H54 (cell line): Measurements from ENCODE around the gene DVL3.
"Not testable (repeated sequence)": the region's sequence is repeated elsewhere in the genome, so short reads cannot be mapped to it uniquely, and the experiment has no call there.

ENCODE experiments used
- DNase-seq: peaks from one replicate; pipeline ENCODE4 v3.0.0; 2011; ENCODE audit warnings: low spot score, mixed read lengths; ENCODE audit not compliant: insufficient read length
- FAIRE-seq: peaks from 3 replicates; lab custom pipeline; 2011; peaks lifted over from hg19 to GRCh38; lab: Jason Lieb, UNC
- POLR2A ChIP-seq: IDR thresholded peaks from 2 replicates; pipeline ENCODE4 v1.6.1; 2011; ENCODE audit warnings: low read depth, mild to moderate bottlenecking, low read length

The DVL3 gene

GRCh38 chr3:184142199-184142598 lies 13.0 kb upstream of the DVL3 start:
- TF ChIP-seq POLR2A: no peak
- no peak for FAIRE-seq
- DNase-seq: no peak

- FAIRE-seq (no peak), DNase-seq (no peak)
- TF ChIP-seq POLR2A: no peak
These were observed 11.8 kb upstream of the DVL3 start for GRCh38 chr3:184143327-184143726.

- DNase-seq (no peak), FAIRE-seq (no peak)
- TF ChIP-seq POLR2A: no peak
These were observed 10.7 kb upstream of the DVL3 start for GRCh38 chr3:184144505-184144904.

GRCh38 chr3:184145111-184145524 lies 10.1 kb upstream of the DVL3 start:
- peak; percentile 85 for FAIRE-seq
- no peak for TF ChIP-seq POLR2A
- peak; percentile 74 for DNase-seq

GRCh38 chr3:184145751-184146270 lies 9.4 kb upstream of the DVL3 start:
- FAIRE-seq: no peak
- no peak for TF ChIP-seq POLR2A
- no peak for DNase-seq

- TF ChIP-seq POLR2A: no peak
- no peak for FAIRE-seq
- no peak for DNase-seq
These were observed 7.1 kb upstream of the DVL3 start for GRCh38 chr3:184148076-184148475.

GRCh38 chr3:184149123-184149522 lies 6.1 kb upstream of the DVL3 start:
- DNase-seq (no peak), FAIRE-seq (no peak)
- no peak for TF ChIP-seq POLR2A

- DNase-seq, FAIRE-seq: not testable (repeated sequence)
These were observed 5.4 kb upstream of the DVL3 start for GRCh38 chr3:184149770-184150169.

GRCh38 chr3:184155644-184156521 lies 706 bp downstream of the DVL3 start:
- TF ChIP-seq POLR2A: no peak
- FAIRE-seq (no peak), DNase-seq (peak; percentile 61)

- peak; percentile 69 for DNase-seq
These were observed 1.4 kb downstream of the DVL3 start for GRCh38 chr3:184156522-184156955.

GRCh38 chr3:184157206-184157605 lies 2.0 kb downstream of the DVL3 start:
- FAIRE-seq (no peak), DNase-seq (no peak)
- TF ChIP-seq POLR2A: no peak

More at GRCh38 chr3:184156522-184156955, 1.4 kb downstream of the DVL3 start:
- TF ChIP-seq POLR2A: no peak
- FAIRE-seq: no peak

- TF ChIP-seq POLR2A: no peak
- DNase-seq: no peak
- FAIRE-seq: no peak
These were observed 3.2 kb downstream of the DVL3 start for GRCh38 chr3:184158404-184158803.

- FAIRE-seq (no peak), DNase-seq (no peak)
- no peak for TF ChIP-seq POLR2A
These were observed 5.3 kb downstream of the DVL3 start for GRCh38 chr3:184160456-184160855.

GRCh38 chr3:184162571-184163070 lies 7.4 kb downstream of the DVL3 start:
- DNase-seq, FAIRE-seq: not testable (repeated sequence)

- DNase-seq: no peak
- TF ChIP-seq POLR2A: no peak
- FAIRE-seq: no peak
These were observed 9.6 kb downstream of the DVL3 start for GRCh38 chr3:184164648-184165330.
